Loucy (cell line): Measurements from ENCODE around the gene SBK2.
"Not testable (repeated sequence)": the region's sequence is repeated elsewhere in the genome, so short reads cannot be mapped to it uniquely, and the experiment has no call there.

Experiments used
- CTCF ChIP-seq: fragments of 200-600 bp; sonication (generic); conservative IDR thresholded peaks from 2 replicates; pipeline ENCODE4 v1.5.1; 2014; ENCODE audit warnings: mild to moderate bottlenecking, antibody characterized with exemption, low read length
- EZH2phosphoT487 ChIP-seq: fragments of 200-600 bp; IDR thresholded peaks from 2 replicates; pipeline ENCODE4 v1.6.1; 2018; ENCODE audit warnings: antibody characterized with exemption, mild to moderate bottlenecking, moderate library complexity, borderline replicate concordance

DNA sequence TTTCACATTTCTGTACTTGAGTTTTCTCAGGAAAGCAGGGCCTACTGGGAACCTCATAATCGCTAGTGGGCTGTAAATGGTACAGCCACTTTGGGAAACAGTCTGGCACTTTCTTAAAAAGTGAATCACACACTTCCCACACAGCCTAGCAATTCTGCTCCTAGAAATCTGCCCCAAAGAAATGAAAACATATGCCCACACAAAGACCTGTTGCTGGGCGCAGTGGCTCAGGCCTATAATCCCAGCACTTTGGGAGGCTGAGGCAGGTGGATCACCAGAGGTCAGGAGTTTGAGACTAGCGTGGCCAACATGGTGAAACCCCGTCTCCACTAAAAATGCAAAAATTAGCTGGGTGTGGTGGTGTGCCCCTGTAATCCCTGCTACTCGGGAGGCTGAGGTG lies 32.5 kb upstream of the SBK2 start:
- TF ChIP-seq EZH2phosphoT487, CTCF: not testable (repeated sequence)
